NB4 (cell line): ENCODE measurements around the gene TRIM28.

Experiments
- MAX ChIP-seq: IDR thresholded peaks from 2 replicates; pipeline ENCODE4 v1.6.1; 2011; ENCODE audit warnings: low read depth, low read length
- POLR2A ChIP-seq: IDR thresholded peaks from 2 replicates; pipeline ENCODE4 v1.6.1; 2011; ENCODE audit warnings: mild to moderate bottlenecking; ENCODE audit not compliant: insufficient read length; ENCODE audit errors: extremely low read depth
- TF ChIP-seq, protein P1 (sequence below): IDR thresholded peaks from one replicate; pipeline ENCODE4 v1.5.1; 2012; ENCODE audit warnings: low read depth, low read length

DNA sequence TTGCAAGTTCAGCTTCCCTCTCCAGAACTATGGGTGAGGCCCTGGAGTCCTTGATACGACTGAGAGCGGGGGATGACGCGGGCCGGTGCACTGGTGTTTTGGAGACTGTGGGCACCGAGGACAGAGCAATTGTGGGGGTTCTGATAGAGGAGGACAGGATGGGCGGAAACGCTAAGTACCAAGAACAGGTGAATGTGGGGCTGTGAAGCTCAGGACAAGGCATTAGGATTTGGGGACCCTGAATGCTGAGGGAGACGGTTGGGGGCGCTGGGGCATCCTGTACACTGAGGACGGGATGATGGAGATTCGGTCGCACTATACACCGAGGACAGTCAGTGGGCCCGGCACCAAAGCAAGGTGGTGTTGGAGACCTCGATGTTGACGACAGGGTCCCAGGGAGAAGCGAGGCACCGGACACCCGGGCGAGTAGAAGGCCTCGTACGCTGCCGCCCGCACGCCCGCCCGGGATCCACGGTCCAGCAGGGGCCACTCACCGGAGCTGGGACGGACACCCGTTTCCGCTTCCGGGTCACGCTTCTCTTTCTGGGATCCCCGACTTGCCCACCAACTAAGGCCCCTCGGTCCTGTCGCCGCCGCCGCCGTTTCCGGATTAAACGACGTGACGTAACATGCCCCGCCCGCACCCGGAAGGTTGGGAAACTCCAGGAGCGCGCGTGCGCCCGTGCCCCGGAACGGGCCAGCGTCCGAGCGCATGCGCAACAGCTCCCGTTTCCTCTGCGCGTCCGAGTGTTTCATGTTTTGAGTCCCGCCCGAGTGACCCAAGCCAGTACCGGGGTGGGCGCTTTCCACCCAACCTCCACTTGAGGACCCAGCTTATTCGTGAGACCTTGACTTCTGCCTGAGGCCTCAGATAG, 10.9 kb downstream of the TRIM28 start, which contains the start of gene CHMP2A:
- peak; percentile 61 for TF ChIP-seq POLR2A
- TF ChIP-seq, protein P1, sequence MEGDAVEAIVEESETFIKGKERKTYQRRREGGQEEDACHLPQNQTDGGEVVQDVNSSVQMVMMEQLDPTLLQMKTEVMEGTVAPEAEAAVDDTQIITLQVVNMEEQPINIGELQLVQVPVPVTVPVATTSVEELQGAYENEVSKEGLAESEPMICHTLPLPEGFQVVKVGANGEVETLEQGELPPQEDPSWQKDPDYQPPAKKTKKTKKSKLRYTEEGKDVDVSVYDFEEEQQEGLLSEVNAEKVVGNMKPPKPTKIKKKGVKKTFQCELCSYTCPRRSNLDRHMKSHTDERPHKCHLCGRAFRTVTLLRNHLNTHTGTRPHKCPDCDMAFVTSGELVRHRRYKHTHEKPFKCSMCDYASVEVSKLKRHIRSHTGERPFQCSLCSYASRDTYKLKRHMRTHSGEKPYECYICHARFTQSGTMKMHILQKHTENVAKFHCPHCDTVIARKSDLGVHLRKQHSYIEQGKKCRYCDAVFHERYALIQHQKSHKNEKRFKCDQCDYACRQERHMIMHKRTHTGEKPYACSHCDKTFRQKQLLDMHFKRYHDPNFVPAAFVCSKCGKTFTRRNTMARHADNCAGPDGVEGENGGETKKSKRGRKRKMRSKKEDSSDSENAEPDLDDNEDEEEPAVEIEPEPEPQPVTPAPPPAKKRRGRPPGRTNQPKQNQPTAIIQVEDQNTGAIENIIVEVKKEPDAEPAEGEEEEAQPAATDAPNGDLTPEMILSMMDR: no peak
- TF ChIP-seq MAX: peak; percentile 59
